Measurements from ENCODE around the gene RIPK4. TPM values are rescaled to one million over a fixed set of nuclear protein-coding genes. Genes with fewer than 3 reads are reported as not detected.
A peak's percentile ranks its signal among the peaks of the same experiment; 100 is the strongest.

The RIPK4 gene
- total and polyA plus RNA-seq, 2 of the 13 experiments (the other 11 are each of a cell fraction or from before 2014, with no cell fraction given): 3.1 to 4.9 TPM

DNA sequence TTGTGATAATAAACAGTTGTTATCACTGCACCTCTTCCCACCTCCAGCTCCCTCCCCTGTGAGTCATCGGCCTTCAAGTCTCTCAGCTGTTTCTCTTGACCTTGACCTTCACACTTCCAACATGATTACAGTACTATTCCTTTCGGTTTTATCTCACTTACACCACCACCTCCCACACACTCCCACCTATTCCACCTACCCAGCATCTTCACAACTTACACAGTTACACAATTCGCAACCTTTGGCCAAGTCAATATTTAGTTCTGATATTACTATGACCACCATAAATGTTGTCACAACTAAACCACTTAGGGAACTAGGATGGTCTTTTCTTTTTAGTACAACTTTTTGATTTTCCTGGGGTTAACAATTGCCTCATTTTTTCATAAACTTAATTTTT is 60.2 kb downstream of the RIPK4 start (continued):
- TF ChIP-seq, protein P1, sequence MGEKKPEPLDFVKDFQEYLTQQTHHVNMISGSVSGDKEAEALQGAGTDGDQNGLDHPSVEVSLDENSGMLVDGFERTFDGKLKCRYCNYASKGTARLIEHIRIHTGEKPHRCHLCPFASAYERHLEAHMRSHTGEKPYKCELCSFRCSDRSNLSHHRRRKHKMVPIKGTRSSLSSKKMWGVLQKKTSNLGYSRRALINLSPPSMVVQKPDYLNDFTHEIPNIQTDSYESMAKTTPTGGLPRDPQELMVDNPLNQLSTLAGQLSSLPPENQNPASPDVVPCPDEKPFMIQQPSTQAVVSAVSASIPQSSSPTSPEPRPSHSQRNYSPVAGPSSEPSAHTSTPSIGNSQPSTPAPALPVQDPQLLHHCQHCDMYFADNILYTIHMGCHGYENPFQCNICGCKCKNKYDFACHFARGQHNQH (CRISPR knock-in tag; IDR thresholded peaks at IDR 0.05): no peak
- TF ChIP-seq GZF1 (CRISPR knock-in tag; IDR thresholded peaks at IDR 0.05) (no peak), MIXL1 (CRISPR knock-in tag; IDR thresholded peaks at IDR 0.05) (0 out of 2 replicates have a peak, but pooled peaks have one; percentile 13), MED8 (CRISPR knock-in tag; IDR thresholded peaks at IDR 0.05; ENCODE audit: insufficient replicate concordance) (no peak), ATAD3A (CRISPR knock-in tag; IDR thresholded peaks at IDR 0.05) (no peak), SNAPC2 (CRISPR knock-in tag; IDR thresholded peaks at IDR 0.05) (no peak), KLF11 (CRISPR knock-in tag; IDR thresholded peaks at IDR 0.05) (no peak), ZGPAT (CRISPR knock-in tag; IDR thresholded peaks at IDR 0.05) (peak; percentile 33; the same call in 1 of the 2 replicates), ZNF543 (CRISPR knock-in tag; IDR thresholded peaks at IDR 0.05) (no peak), ESRRA (CRISPR knock-in tag; IDR thresholded peaks at IDR 0.05; ENCODE audit: low read depth) (peak; percentile 54; the same call in 1 of the 2 replicates)
- TF ChIP-seq, protein P2, sequence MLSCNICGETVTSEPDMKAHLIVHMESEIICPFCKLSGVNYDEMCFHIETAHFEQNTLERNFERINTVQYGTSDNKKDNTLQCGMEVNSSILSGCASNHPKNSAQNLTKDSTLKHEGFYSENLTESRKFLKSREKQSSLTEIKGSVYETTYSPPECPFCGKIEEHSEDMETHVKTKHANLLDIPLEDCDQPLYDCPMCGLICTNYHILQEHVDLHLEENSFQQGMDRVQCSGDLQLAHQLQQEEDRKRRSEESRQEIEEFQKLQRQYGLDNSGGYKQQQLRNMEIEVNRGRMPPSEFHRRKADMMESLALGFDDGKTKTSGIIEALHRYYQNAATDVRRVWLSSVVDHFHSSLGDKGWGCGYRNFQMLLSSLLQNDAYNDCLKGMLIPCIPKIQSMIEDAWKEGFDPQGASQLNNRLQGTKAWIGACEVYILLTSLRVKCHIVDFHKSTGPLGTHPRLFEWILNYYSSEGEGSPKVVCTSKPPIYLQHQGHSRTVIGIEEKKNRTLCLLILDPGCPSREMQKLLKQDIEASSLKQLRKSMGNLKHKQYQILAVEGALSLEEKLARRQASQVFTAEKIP (CRISPR knock-in tag; IDR thresholded peaks at IDR 0.05; ENCODE audit: borderline replicate concordance): no peak
- TF ChIP-seq, protein P3, sequence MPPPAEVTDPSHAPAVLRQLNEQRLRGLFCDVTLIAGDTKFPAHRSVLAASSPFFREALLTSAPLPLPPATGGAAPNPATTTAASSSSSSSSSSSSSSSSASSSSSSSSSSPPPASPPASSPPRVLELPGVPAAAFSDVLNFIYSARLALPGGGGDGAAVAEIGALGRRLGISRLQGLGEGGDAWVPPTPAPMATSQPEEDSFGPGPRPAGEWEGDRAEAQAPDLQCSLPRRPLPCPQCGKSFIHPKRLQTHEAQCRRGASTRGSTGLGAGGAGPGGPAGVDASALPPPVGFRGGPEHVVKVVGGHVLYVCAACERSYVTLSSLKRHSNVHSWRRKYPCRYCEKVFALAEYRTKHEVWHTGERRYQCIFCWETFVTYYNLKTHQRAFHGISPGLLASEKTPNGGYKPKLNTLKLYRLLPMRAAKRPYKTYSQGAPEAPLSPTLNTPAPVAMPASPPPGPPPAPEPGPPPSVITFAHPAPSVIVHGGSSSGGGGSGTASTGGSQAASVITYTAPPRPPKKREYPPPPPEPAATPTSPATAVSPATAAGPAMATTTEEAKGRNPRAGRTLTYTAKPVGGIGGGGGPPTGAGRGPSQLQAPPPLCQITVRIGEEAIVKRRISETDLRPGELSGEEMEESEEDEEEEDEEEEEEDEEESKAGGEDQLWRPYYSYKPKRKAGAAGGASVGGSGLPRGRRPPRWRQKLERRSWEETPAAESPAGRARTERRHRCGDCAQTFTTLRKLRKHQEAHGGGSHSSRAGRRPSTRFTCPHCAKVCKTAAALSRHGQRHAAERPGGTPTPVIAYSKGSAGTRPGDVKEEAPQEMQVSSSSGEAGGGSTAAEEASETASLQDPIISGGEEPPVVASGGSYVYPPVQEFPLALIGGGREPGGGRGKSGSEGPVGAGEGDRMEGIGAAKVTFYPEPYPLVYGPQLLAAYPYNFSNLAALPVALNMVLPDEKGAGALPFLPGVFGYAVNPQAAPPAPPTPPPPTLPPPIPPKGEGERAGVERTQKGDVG (CRISPR knock-in tag; IDR thresholded peaks at IDR 0.05; ENCODE audit: borderline replicate concordance): no peak
- TF ChIP-seq, protein P4, sequence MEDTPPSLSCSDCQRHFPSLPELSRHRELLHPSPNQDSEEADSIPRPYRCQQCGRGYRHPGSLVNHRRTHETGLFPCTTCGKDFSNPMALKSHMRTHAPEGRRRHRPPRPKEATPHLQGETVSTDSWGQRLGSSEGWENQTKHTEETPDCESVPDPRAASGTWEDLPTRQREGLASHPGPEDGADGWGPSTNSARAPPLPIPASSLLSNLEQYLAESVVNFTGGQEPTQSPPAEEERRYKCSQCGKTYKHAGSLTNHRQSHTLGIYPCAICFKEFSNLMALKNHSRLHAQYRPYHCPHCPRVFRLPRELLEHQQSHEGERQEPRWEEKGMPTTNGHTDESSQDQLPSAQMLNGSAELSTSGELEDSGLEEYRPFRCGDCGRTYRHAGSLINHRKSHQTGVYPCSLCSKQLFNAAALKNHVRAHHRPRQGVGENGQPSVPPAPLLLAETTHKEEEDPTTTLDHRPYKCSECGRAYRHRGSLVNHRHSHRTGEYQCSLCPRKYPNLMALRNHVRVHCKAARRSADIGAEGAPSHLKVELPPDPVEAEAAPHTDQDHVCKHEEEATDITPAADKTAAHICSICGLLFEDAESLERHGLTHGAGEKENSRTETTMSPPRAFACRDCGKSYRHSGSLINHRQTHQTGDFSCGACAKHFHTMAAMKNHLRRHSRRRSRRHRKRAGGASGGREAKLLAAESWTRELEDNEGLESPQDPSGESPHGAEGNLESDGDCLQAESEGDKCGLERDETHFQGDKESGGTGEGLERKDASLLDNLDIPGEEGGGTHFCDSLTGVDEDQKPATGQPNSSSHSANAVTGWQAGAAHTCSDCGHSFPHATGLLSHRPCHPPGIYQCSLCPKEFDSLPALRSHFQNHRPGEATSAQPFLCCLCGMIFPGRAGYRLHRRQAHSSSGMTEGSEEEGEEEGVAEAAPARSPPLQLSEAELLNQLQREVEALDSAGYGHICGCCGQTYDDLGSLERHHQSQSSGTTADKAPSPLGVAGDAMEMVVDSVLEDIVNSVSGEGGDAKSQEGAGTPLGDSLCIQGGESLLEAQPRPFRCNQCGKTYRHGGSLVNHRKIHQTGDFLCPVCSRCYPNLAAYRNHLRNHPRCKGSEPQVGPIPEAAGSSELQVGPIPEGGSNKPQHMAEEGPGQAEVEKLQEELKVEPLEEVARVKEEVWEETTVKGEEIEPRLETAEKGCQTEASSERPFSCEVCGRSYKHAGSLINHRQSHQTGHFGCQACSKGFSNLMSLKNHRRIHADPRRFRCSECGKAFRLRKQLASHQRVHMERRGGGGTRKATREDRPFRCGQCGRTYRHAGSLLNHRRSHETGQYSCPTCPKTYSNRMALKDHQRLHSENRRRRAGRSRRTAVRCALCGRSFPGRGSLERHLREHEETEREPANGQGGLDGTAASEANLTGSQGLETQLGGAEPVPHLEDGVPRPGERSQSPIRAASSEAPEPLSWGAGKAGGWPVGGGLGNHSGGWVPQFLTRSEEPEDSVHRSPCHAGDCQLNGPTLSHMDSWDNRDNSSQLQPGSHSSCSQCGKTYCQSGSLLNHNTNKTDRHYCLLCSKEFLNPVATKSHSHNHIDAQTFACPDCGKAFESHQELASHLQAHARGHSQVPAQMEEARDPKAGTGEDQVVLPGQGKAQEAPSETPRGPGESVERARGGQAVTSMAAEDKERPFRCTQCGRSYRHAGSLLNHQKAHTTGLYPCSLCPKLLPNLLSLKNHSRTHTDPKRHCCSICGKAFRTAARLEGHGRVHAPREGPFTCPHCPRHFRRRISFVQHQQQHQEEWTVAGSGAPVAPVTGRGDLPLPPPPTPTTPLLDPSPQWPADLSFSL (CRISPR knock-in tag; IDR thresholded peaks at IDR 0.05): peak; percentile 71; the same call in 1 of the 2 replicates
- TF ChIP-seq, protein P5, sequence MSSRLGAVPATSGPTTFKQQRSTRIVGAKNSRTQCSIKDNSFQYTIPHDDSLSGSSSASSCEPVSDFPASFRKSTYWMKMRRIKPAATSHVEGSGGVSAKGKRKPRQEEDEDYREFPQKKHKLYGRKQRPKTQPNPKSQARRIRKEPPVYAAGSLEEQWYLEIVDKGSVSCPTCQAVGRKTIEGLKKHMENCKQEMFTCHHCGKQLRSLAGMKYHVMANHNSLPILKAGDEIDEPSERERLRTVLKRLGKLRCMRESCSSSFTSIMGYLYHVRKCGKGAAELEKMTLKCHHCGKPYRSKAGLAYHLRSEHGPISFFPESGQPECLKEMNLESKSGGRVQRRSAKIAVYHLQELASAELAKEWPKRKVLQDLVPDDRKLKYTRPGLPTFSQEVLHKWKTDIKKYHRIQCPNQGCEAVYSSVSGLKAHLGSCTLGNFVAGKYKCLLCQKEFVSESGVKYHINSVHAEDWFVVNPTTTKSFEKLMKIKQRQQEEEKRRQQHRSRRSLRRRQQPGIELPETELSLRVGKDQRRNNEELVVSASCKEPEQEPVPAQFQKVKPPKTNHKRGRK (CRISPR knock-in tag; IDR thresholded peaks at IDR 0.05): no peak
